Sciatic nerve (tissue), 2 donors: ENCODE data around the gene CDADC1. TPM values are rescaled to one million over a fixed set of nuclear protein-coding genes. Genes with fewer than 3 reads are reported as not detected.

Experiments
- ATAC-seq: fragments of 200-7000 bp; cut with Tn5 transposase; one replicate; pipeline ENCODE4 v1.9.1; 2020; ENCODE audit warnings: mild to moderate bottlenecking, moderate library complexity
- DNase-seq: peaks from one replicate; pipeline ENCODE4 v3.0.0-alpha.2; 2020; ENCODE audit warnings: low spot score
- intact Hi-C: fragments of 100-400 bp; cut with DNase I; formaldehyde crosslinking; loops from one replicate; pipeline ENCODE4 v1.14.2; 2022
- total RNA-seq: library from RNA; stranded (reverse); fragmentation: NEBNext Ultra II Directional; extraction: Animal tissue kit (Norgen Biotek cat#: 25700); gene quantifications from one replicate; pipeline ENCODE4 v1.2.1, GENCODE V29; 2021
- donor health status: DM: no; HTN: no; CAD: no.
- donor health status: DM: no; HTN: no; CAD: no.

Gene CDADC1
- total RNA-seq, result 17.7 TPM

GRCh38 chr13:49247643-49248621, at the start of gene CDADC1:
CDADC1 (plus strand) TSS chr13:49247925; CDS start chr13:49248038, 113 bp downstream.
- ATAC-seq (peak; percentile 99), DNase-seq (peak; percentile 100)
- intact Hi-C loops, result no loop called here

GRCh38 chr13:49206641-49207040, 41.1 kb upstream of the CDADC1 start:
- ATAC-seq, result no peak
- DNase-seq, result no peak

GRCh38 chr13:49208619-49209018, 39.1 kb upstream of the CDADC1 start:
- intact Hi-C loops, result no loop called here
- ATAC-seq (no peak), DNase-seq (no peak)

More at GRCh38 chr13:49206641-49207040, 41.1 kb upstream of the CDADC1 start:
- intact Hi-C loops, result no loop called here

- intact Hi-C loops, result no loop called here
- no peak for DNase-seq
- no peak for ATAC-seq
These were observed 37.6 kb upstream of the CDADC1 start for GRCh38 chr13:49210114-49210513.

- intact Hi-C loops, result no loop called here
- DNase-seq (no peak), ATAC-seq (no peak)
These were observed 37.1 kb upstream of the CDADC1 start for GRCh38 chr13:49210669-49211068.

- DNase-seq (no peak), ATAC-seq (no peak)
- intact Hi-C loops, result no loop called here
These were observed 34.2 kb upstream of the CDADC1 start for GRCh38 chr13:49213539-49213938.

GRCh38 chr13:49213997-49214916, 33.5 kb upstream of the CDADC1 start:
- ATAC-seq (no peak), DNase-seq (no peak)
- intact Hi-C loops, result no loop called here

- peak; percentile 57 for ATAC-seq
- DNase-seq, result no peak
- intact Hi-C loops, result no loop called here
These were observed 32.8 kb upstream of the CDADC1 start for GRCh38 chr13:49214917-49215376.

GRCh38 chr13:49216334-49216733, 31.4 kb upstream of the CDADC1 start:
- intact Hi-C loops, result no loop called here
- DNase-seq (no peak), ATAC-seq (no peak)

- intact Hi-C loops, result no loop called here
- DNase-seq (no peak), ATAC-seq (no peak)
These were observed 29.7 kb upstream of the CDADC1 start for GRCh38 chr13:49217962-49218492.

- DNase-seq, result no peak
- no peak for ATAC-seq
- intact Hi-C loops, result no loop called here
These were observed 29.2 kb upstream of the CDADC1 start for GRCh38 chr13:49218493-49219051.

- no peak for DNase-seq
- no peak for ATAC-seq
- intact Hi-C loops, result no loop called here
These were observed 28.1 kb upstream of the CDADC1 start for GRCh38 chr13:49219647-49220035.

- ATAC-seq (peak; percentile 73), DNase-seq (no peak)
- intact Hi-C loops, result no loop called here
These were observed 27.5 kb upstream of the CDADC1 start, which contains the start of gene MLNR for GRCh38 chr13:49220036-49220855. MLNR (plus strand) TSS chr13:49220338; CDS start chr13:49220338, 0 bp downstream.

GRCh38 chr13:49220856-49221589, 26.7 kb upstream of the CDADC1 start:
- DNase-seq (no peak), ATAC-seq (no peak)
- intact Hi-C loops, result no loop called here

GRCh38 chr13:49221590-49221965, 26.1 kb upstream of the CDADC1 start:
- intact Hi-C loops, result no loop called here
- ATAC-seq (no peak), DNase-seq (no peak)

GRCh38 chr13:49225223-49226042, 22.3 kb upstream of the CDADC1 start:
- ATAC-seq (peak; percentile 72), DNase-seq (no peak)
- intact Hi-C loops, result no loop called here

GRCh38 chr13:49226613-49227012, 21.1 kb upstream of the CDADC1 start:
- intact Hi-C loops, result no loop called here
- no peak for DNase-seq
- ATAC-seq, result no peak
